Right lobe of liver (tissue), 6 donors: ENCODE results near the gene CTNND2. TPM values are rescaled to one million over a fixed set of nuclear protein-coding genes. Genes with fewer than 3 reads are reported as not detected.

ENCODE experiments used
- ATAC-seq, 4 donors: fragments of 200-7000 bp; cut with Tn5 transposase; one replicate each; pipeline ENCODE4 v1.9.1; 2020; ENCODE audit warnings: mild to moderate bottlenecking in 4 of 4, moderate library complexity in 4 of 4
- DNase-seq, 3 donors: peaks; one replicate each; pipeline ENCODE4 v3.0.0-alpha.2; 2020
- H3K27ac ChIP-seq, 3 donors: fragments of 200-600 bp; one replicate each; pipeline ENCODE4 v1.8.0; 2022
- H3K27me3 ChIP-seq, 2 donors: fragments of 200-600 bp; one replicate each; pipeline ENCODE4 v1.8.0; 2022
- H3K36me3 ChIP-seq, 4 donors: fragments of 200-600 bp; sonication (generic) in 1 of 4; one replicate each; pipeline versions ENCODE4 v1.5.1 to v1.8.0; 2017 to 2022; ENCODE audit warnings: control low read depth in 1 of 4
- H3K4me1 ChIP-seq, 4 donors: fragments of 200-600 bp; sonication (generic) in 1 of 4; one replicate each; pipeline versions ENCODE4 v1.5.1 to v1.8.0; 2017 to 2022; ENCODE audit warnings: control low read depth in 1 of 4
- H3K4me3 ChIP-seq, 3 donors: fragments of 200-600 bp; one replicate each; pipeline ENCODE4 v1.8.0; 2022
- H3K9me3 ChIP-seq, 4 donors: fragments of 200-600 bp; sonication (generic) in 1 of 4; one replicate each; pipeline versions ENCODE4 v1.5.1 to v1.8.0; 2017 to 2022; ENCODE audit warnings: control low read depth in 1 of 4
- CTCF ChIP-seq, 4 donors: fragments of 200-600 bp in 3 of 4; fragments of 450-650 bp in 1 of 4; IDR thresholded peaks; one replicate each; pipeline versions ENCODE4 v1.5.1 to v1.8.0; 2016 to 2022; ENCODE audit warnings: antibody characterized with exemption in 4 of 4, mild to moderate bottlenecking in 2 of 4
- POLR2A ChIP-seq: fragments of 450-650 bp; IDR thresholded peaks from one replicate; pipeline ENCODE4 v1.6.1; 2017; ENCODE audit warnings: antibody characterized with exemption, mild to moderate bottlenecking
- WGBS: methylation state at CpG from one replicate; pipeline ENCODE4 v1.1.6; 2018; ENCODE audit warnings: low coverage, low lambda C conversion rate; ENCODE audit not compliant: insufficient coverage; ENCODE audit errors: missing lambda C conversion rate; 5-methylcytosine and 5-hydroxymethylcytosine counted together
- intact Hi-C, 2 donors: fragments of 100-400 bp; cut with DNase I; formaldehyde crosslinking; loops; one replicate each; pipeline versions ENCODE4 v1.11.2 to v1.14.1; 2022
- total RNA-seq, 6 experiments: library from RNA; depleted of rRNA in 2 of 6; stranded (reverse); fragments of >200 nt in 2 of 6; fragmentation: NEBNext Ultra II Directional in 3 of 6; extraction: Animal tissue kit (Norgen Biotek cat#: 25700) in 3 of 6; gene quantifications; one replicate each; pipeline versions ENCODE4 v1.1.0 to v1.2.4, GENCODE V29; 2016 to 2023
- donor health status: DM: no; HTN: yes; CAD: no.
- donor health status: DM: no; HTN: no; CAD: no.
- donor health status: DM: no; HTN: no; CAD: no.
- donor health status: DM: no; HTN: yes; CAD: no.
- donor health status: DM: no; HTN: yes; CAD: no.

CTNND2 gene
- total RNA-seq, 6 experiments from 2014 or later = 0.06 to 1.5 (median 1.1) TPM

- 36% methylated on average over 1 of the region's 1 CpG for WGBS
- Histone ChIP-seq H3K4me1 (no peaks in the 10 kb centered on the region), H3K4me3 (no peak overlapping the region), H3K27me3 (no peaks in the 10 kb centered on the region), H3K9me3 (no peaks in the 10 kb centered on the region), H3K36me3 (no peaks in the 10 kb centered on the region), H3K27ac (no peak overlapping the region)
- ATAC-seq (no peak), DNase-seq (no peak)
- intact Hi-C loops = no loop called here
- TF ChIP-seq POLR2A (no peak), CTCF (IDR thresholded peaks at IDR 0.05) (no peak)
These were observed 408.0 kb downstream of the CTNND2 start for GRCh38 chr5:11496137-11496719.

- no peaks in the 10 kb centered on the region for H3K36me3 ChIP-seq
- H3K9me3 ChIP-seq = no peaks in the 10 kb centered on the region
- WGBS = 8% methylated on average over 3 of the region's 3 CpGs
- H3K4me1 ChIP-seq = no peaks in the 10 kb centered on the region
- no peaks in the 10 kb centered on the region for H3K27me3 ChIP-seq
- intact Hi-C loops = no loop called here
- DNase-seq (no peak), ATAC-seq (no peak)
- no peak overlapping the region for H3K4me3 ChIP-seq
- TF ChIP-seq CTCF (IDR thresholded peaks at IDR 0.05) (peak in 3 of 4 donors; percentile 42 to 53 (median 49)), POLR2A (no peak)
- H3K27ac ChIP-seq = no peak overlapping the region
These were observed 409.9 kb downstream of the CTNND2 start for GRCh38 chr5:11494340-11494739.

- Histone ChIP-seq H3K4me1 (no peaks in the 10 kb centered on the region), H3K27me3 (no peaks in the 10 kb centered on the region), H3K9me3 (no peaks in the 10 kb centered on the region), H3K27ac (no peak overlapping the region), H3K36me3 (no peaks in the 10 kb centered on the region), H3K4me3 (no peak overlapping the region)
- intact Hi-C loops = no loop called here
- no peak for ATAC-seq
- 62% methylated on average over 7 of the region's 7 CpGs for WGBS
- no peak for TF ChIP-seq CTCF (IDR thresholded peaks at IDR 0.05)
- TF ChIP-seq POLR2A = no peak
- DNase-seq = no peak
These were observed 412.7 kb downstream of the CTNND2 start for GRCh38 chr5:11491404-11492075.

- Histone ChIP-seq H3K27ac (no peak overlapping the region), H3K27me3 (no peaks in the 10 kb centered on the region), H3K4me1 (no peaks in the 10 kb centered on the region), H3K9me3 (no peaks in the 10 kb centered on the region), H3K4me3 (no peak overlapping the region), H3K36me3 (no peaks in the 10 kb centered on the region)
- 68% methylated on average over 5 of the region's 5 CpGs for WGBS
- intact Hi-C loops = no loop called here
- no peak for ATAC-seq
- TF ChIP-seq CTCF (IDR thresholded peaks at IDR 0.05) (no peak), POLR2A (no peak)
- no peak for DNase-seq
These were observed 420.6 kb downstream of the CTNND2 start for GRCh38 chr5:11483630-11484029.
